ENCODE results near the gene COQ9.

GRCh38 chr16:57464523-57464922 lies 17.2 kb downstream of the COQ9 start:
- TF ChIP-seq POLR2AphosphoS5 (IDR thresholded peaks at IDR 0.05; ENCODE audit: low read depth): no peak
- TF ChIP-seq CTCF (conservative IDR thresholded peaks at IDR 0.05; ENCODE audit: low read depth in 2 of 2): no peak
- no peak for TF ChIP-seq EZH2phosphoT487 (IDR thresholded peaks at IDR 0.05; ENCODE audit: unreplicated experiment)
- TF ChIP-seq NANOG (IDR thresholded peaks at IDR 0.05; ENCODE audit: borderline replicate concordance): no peak
- no peak for TF ChIP-seq JUNB (IDR thresholded peaks at IDR 0.05; ENCODE audit: unreplicated experiment)
- no peak for TF ChIP-seq REST (IDR thresholded peaks at IDR 0.05; ENCODE audit: unreplicated experiment)
- no peak for TF ChIP-seq EZH2 (IDR thresholded peaks at IDR 0.05; ENCODE audit: low read depth, unreplicated experiment)
- TF ChIP-seq CREB1 (CRISPR knock-in tag; IDR thresholded peaks at IDR 0.05; ENCODE audit: low read depth): no peak
- no peak for TF ChIP-seq ZNF331 (CRISPR knock-in tag; IDR thresholded peaks at IDR 0.05; ENCODE audit: low read depth)

All from GM23338 (cell line).